RWPE2 (cell line): ENCODE results near the gene TTC13.

Source experiments
- ATAC-seq: fragments of 200-7000 bp; cut with Tn5 transposase; 3 replicates; pipeline ENCODE4 v1.9.1; 2021; ENCODE audit warnings: low read depth
- DNase-seq: peaks from one replicate; pipeline ENCODE4 v3.0.0-alpha.2; 2020; ENCODE audit warnings: low spot score
- H3K27ac ChIP-seq: fragments of 450-650 bp; 2 replicates; pipeline ENCODE4 v1.5.1; 2017; ENCODE audit warnings: mild to moderate bottlenecking; ENCODE audit not compliant: poor library complexity, severe bottlenecking
- H3K27me3 ChIP-seq: fragments of 250-450 bp; sonication (Bioruptor Pico); 2 replicates; pipeline ENCODE4 v1.5.1; 2021; ENCODE audit warnings: mild to moderate bottlenecking, moderate library complexity; ENCODE audit not compliant: insufficient read depth, poor library complexity, severe bottlenecking
- H3K36me3 ChIP-seq: fragments of 250-450 bp; sonication (Bioruptor Pico); 2 replicates; pipeline ENCODE4 v1.5.1; 2020; ENCODE audit warnings: low read depth, mild to moderate bottlenecking, moderate library complexity
- H3K4me1 ChIP-seq: fragments of 250-450 bp; sonication (Bioruptor Pico); 2 replicates; pipeline ENCODE4 v1.5.1; 2021; ENCODE audit warnings: mild to moderate bottlenecking, moderate library complexity; ENCODE audit not compliant: insufficient read depth, poor library complexity, severe bottlenecking
- H3K4me3 ChIP-seq: fragments of 250-450 bp; sonication (Bioruptor Pico); 2 replicates; pipeline ENCODE4 v1.5.1; 2021; ENCODE audit warnings: mild to moderate bottlenecking, moderate library complexity; ENCODE audit not compliant: severe bottlenecking
- H3K9me3 ChIP-seq: fragments of 250-450 bp; sonication (Bioruptor Pico); 2 replicates; pipeline ENCODE4 v1.5.1; 2021; ENCODE audit warnings: mild to moderate bottlenecking, moderate library complexity; ENCODE audit not compliant: severe bottlenecking
- CTCF ChIP-seq: fragments of 450-650 bp; IDR thresholded peaks from one replicate; pipeline ENCODE4 v1.5.1; 2017; ENCODE audit warnings: mild to moderate bottlenecking, moderate library complexity; ENCODE audit not compliant: poor library complexity, severe bottlenecking

TTC13 gene

GRCh38 chr1:231019711-231020110, 41.0 kb upstream of the TTC13 start:
- no peaks in the 10 kb centered on the region for H3K36me3 ChIP-seq
- H3K27me3 ChIP-seq, result no peaks in the 10 kb centered on the region
- no peak overlapping the region for H3K27ac ChIP-seq
- H3K9me3 ChIP-seq, result no peaks in the 10 kb centered on the region
- ATAC-seq (no peak), DNase-seq (no peak)
- peaks cover 13% of the 10 kb centered on the region for H3K4me1 ChIP-seq
- TF ChIP-seq CTCF, result no peak
- no peak overlapping the region for H3K4me3 ChIP-seq

GRCh38 chr1:231016966-231017365, 38.3 kb upstream of the TTC13 start:
- H3K4me3 ChIP-seq, result no peak overlapping the region
- ATAC-seq (peak; percentile 63; the same call in 2 of the 3 replicates), DNase-seq (no peak)
- no peaks in the 10 kb centered on the region for H3K9me3 ChIP-seq
- no peak for TF ChIP-seq CTCF
- no peaks in the 10 kb centered on the region for H3K36me3 ChIP-seq
- peaks cover 13% of the 10 kb centered on the region for H3K4me1 ChIP-seq
- H3K27me3 ChIP-seq, result no peaks in the 10 kb centered on the region
- peak overlapping the region; percentile 20 for H3K27ac ChIP-seq

- Histone ChIP-seq H3K36me3 (no peaks in the 10 kb centered on the region), H3K27ac (peak overlapping the region; percentile 20), H3K9me3 (no peaks in the 10 kb centered on the region), H3K4me3 (no peak overlapping the region), H3K27me3 (no peaks in the 10 kb centered on the region), H3K4me1 (peaks cover 13% of the 10 kb centered on the region)
- DNase-seq (no peak), ATAC-seq (no peak)
- no peak for TF ChIP-seq CTCF
These were observed 37.6 kb upstream of the TTC13 start for GRCh38 chr1:231016234-231016633.

DNA sequence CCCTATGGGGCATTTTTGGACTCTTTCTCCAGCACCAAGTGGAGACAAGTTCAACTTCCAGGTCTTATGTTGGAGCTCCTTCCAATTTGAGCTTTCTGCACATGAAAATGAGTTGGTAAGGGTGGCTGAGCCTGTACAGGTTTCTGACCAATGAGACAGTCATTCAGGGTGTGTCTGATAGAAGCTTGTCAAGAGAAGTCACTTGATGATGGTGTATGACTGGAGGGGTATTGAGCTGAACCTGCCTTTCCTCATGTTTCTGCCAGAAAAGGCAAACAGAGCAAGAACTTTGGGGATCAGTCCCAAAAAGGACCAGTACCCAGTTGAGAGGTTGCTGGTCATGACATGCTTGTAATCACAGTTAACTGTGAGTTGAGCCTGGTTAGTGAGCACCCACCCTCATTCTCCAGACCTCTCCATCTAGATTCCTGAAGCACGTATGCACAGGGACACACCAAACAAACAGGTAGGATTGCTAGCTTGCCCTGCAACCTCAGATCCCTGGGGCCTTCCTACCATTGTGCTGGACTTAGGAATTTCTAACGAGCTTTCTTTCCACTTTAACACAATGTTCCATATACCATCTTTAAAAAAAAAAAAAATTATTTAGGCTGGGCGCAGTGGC, 34.8 kb upstream of the TTC13 start:
- no peaks in the 10 kb centered on the region for H3K9me3 ChIP-seq
- no peak overlapping the region for H3K4me3 ChIP-seq
- no peaks in the 10 kb centered on the region for H3K27me3 ChIP-seq
- no peak for ATAC-seq
- H3K27ac ChIP-seq, result no peak overlapping the region
- DNase-seq, result no peak
- TF ChIP-seq CTCF, result no peak
- peaks cover 7% of the 10 kb centered on the region for H3K4me1 ChIP-seq
- no peaks in the 10 kb centered on the region for H3K36me3 ChIP-seq

- no peaks in the 10 kb centered on the region for H3K36me3 ChIP-seq
- no peaks in the 10 kb centered on the region for H3K9me3 ChIP-seq
- no peak overlapping the region for H3K27ac ChIP-seq
- peaks cover 7% of the 10 kb centered on the region for H3K4me1 ChIP-seq
- no peak for DNase-seq
- H3K27me3 ChIP-seq, result no peaks in the 10 kb centered on the region
- no peak for TF ChIP-seq CTCF
- no peak overlapping the region for H3K4me3 ChIP-seq
- no peak for ATAC-seq
These were observed 33.3 kb upstream of the TTC13 start for GRCh38 chr1:231011963-231012362.
